OCI-LY7 (cell line): Measurements from ENCODE around the gene TXNRD1. TPM values are rescaled to one million over a fixed set of nuclear protein-coding genes. Genes with fewer than 3 reads are reported as not detected.
A peak's percentile ranks its signal among the peaks of the same experiment; 100 is the strongest.

Experiments
- BruUV-seq: library from RNA; stranded (reverse); fragments of 400-500 nt; replicated peaks from 2 replicates; lab custom pipeline; 2021; lab: Mats Ljungman, UMichigan
- CTCF ChIA-PET: fragments of 300-600 bp; sonication (Branson Sonifier 250); formaldehyde crosslinking; loops from one replicate; lab custom pipeline; 2022; ENCODE audit warnings: antibody characterized with exemption; ENCODE audit not compliant: unreplicated experiment; lab: Charles Lee
- POLR2A ChIA-PET: fragments of 300-600 bp; sonication (Branson Sonifier 250); formaldehyde crosslinking; loops from one replicate; lab custom pipeline; 2022; ENCODE audit warnings: antibody characterized with exemption; lab: Charles Lee
- DNase-seq: peaks from one replicate; pipeline ENCODE4 v3.0.0-alpha.2; 2015; ENCODE audit warnings: low spot score
- H2AFZ ChIP-seq: fragments of 200-600 bp; sonication (generic), shearing (Covaris generic); 2 replicates; pipeline ENCODE4 v1.6.1; 2014; ENCODE audit warnings: mild to moderate bottlenecking, antibody characterized with exemption, low read length, moderate library complexity
- H3K27ac ChIP-seq: fragments of 200-600 bp; sonication (generic); 2 replicates; pipeline ENCODE4 v1.5.1; 2014; ENCODE audit warnings: mixed run types, low read depth, mild to moderate bottlenecking, moderate library complexity, low read length, inconsistent platforms; ENCODE audit not compliant: poor library complexity, severe bottlenecking
- H3K36me3 ChIP-seq: fragments of 200-600 bp; sonication (generic); 2 replicates; pipeline ENCODE4 v1.6.1; 2014; ENCODE audit warnings: mild to moderate bottlenecking, antibody characterized with exemption, low read length, moderate library complexity, mixed read lengths; ENCODE audit not compliant: insufficient read depth
- H3K4me1 ChIP-seq: fragments of 200-600 bp; sonication (generic); 2 replicates; pipeline ENCODE4 v1.5.1; 2014; ENCODE audit warnings: mild to moderate bottlenecking, low read length; ENCODE audit not compliant: insufficient read depth, poor library complexity, severe bottlenecking
- H3K4me2 ChIP-seq: fragments of 200-600 bp; sonication (generic); 2 replicates; pipeline ENCODE4 v1.6.1; 2014; ENCODE audit warnings: mild to moderate bottlenecking, low read length
- H3K4me3 ChIP-seq: fragments of 200-600 bp; sonication (generic); 2 replicates; pipeline ENCODE4 v1.5.1; 2014; ENCODE audit warnings: mild to moderate bottlenecking, low read depth, low read length; ENCODE audit not compliant: poor library complexity, severe bottlenecking
- H3K79me2 ChIP-seq: fragments of 200-600 bp; sonication (generic); 2 replicates; pipeline ENCODE4 v1.6.1; 2016; ENCODE audit warnings: low read depth, mild to moderate bottlenecking, low read length, moderate library complexity, mixed read lengths; ENCODE audit not compliant: insufficient read depth
- H3K9me2 ChIP-seq: fragments of 200-600 bp; sonication (generic); 2 replicates; pipeline ENCODE4 v1.6.1; 2016; ENCODE audit warnings: mild to moderate bottlenecking, low read length, mixed read lengths; ENCODE audit not compliant: insufficient read depth
- H3K9me3 ChIP-seq: fragments of 200-600 bp; sonication (generic); 2 replicates; pipeline ENCODE4 v1.6.1; 2014; ENCODE audit warnings: mild to moderate bottlenecking, mixed run types, low read length, mixed read lengths
- H4K20me1 ChIP-seq: fragments of 200-600 bp; sonication (generic); 2 replicates; pipeline ENCODE4 v1.6.1; 2014; ENCODE audit warnings: mild to moderate bottlenecking, antibody characterized with exemption, low read length, moderate library complexity, mixed read lengths; ENCODE audit not compliant: insufficient read depth
- CTCF ChIP-seq: fragments of 200-600 bp; sonication (generic); conservative IDR thresholded peaks from 2 replicates; pipeline ENCODE4 v1.5.1; 2014; ENCODE audit warnings: mild to moderate bottlenecking, antibody characterized with exemption, low read length, moderate library complexity, mixed read lengths
- EZH2phosphoT487 ChIP-seq: fragments of 200-600 bp; sonication (generic); IDR thresholded peaks from 2 replicates; pipeline ENCODE4 v1.6.1; 2018; ENCODE audit warnings: low read depth, borderline replicate concordance, mild to moderate bottlenecking, mixed run types, antibody characterized with exemption, low read length, moderate library complexity, mixed read lengths
- intact Hi-C: fragments of 100-400 bp; cut with micrococcal nuclease; formaldehyde crosslinking; loops from one replicate; pipeline ENCODE4 v1.10.0; 2022; ENCODE audit not compliant: unreplicated experiment
- total RNA-seq, 2 experiments: library from RNA; depleted of rRNA in 1 of 2; stranded (reverse); fragments of >200 nt in 1 of 2; shearing (Covaris generic) in 1 of 2; gene quantifications; 2 replicates each; pipeline ENCODE4 v1.2.3, GENCODE V29; 2014 to 2022

Gene TXNRD1
- total RNA-seq, 2 experiments from 2014 or later = 117 to 132 TPM

GRCh38 chr12:104199964-104200363 is 15.6 kb upstream of the TXNRD1 start:
- H4K20me1 ChIP-seq = no peaks in the 10 kb centered on the region
- ChIA-PET POLR2A (interaction anchor here (0.8 to 1.0 kb wide), 2 partner anchors 116 to 445 kb away, joined by 3 read pairs; no protein-coding TSS in a partner anchor), CTCF (no interaction called here)
- DNase-seq = no peak
- H3K27ac ChIP-seq = no peak overlapping the region
- intact Hi-C loops = loop anchor here (2.0 kb wide), 2 partner anchors 89 to 853 kb away; no protein-coding TSS in a partner anchor
- H3K4me3 ChIP-seq = no peak overlapping the region
- H3K36me3 ChIP-seq = no peaks in the 10 kb centered on the region
- no peaks in the 10 kb centered on the region for H3K4me1 ChIP-seq
- no TSS peak for BruUV-seq
- H3K9me3 ChIP-seq = peaks cover 8% of the 10 kb centered on the region
- no peaks in the 10 kb centered on the region for H3K79me2 ChIP-seq
- H2AFZ ChIP-seq = no peak overlapping the region
- H3K4me2 ChIP-seq = no peak overlapping the region
- H3K9me2 ChIP-seq = no peaks in the 10 kb centered on the region
- TF ChIP-seq CTCF = no peak
- TF ChIP-seq EZH2phosphoT487 = no peak

DNA sequence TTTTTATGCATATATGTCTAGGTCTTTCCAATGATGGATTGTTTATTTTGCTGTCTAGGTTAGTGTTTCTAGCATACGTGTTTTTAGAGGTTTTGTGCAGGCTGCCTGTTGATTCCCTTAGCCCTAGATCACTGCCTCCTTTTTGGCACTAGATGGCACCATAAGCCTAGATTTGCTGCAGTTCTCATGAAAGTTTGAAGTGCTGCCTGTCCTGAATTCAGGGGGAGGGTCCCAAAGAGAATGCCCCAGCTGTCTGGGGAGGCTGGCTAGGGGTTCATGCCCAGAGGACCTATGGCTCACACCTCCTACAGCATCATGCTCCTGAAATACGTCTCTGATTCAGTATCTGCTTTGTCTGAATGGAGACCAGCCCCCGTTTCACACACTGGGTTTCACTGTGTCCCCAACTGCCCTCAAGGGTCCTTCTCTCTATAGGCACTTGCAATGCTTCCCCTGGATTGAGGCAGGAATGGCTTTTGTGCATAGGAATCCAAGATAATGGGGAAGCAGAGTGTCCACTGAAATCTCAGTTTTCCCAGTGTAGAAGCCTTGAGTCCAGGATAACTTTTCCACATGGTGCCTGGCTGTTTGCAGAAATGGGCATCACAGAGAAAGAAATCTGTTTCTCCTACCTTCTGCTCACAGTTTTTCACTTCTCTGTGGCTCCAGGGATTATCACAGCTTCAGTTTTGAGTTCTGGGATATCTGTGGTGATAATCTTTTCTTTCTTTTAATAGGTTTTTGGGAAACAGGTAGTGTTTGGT is 14.2 kb upstream of the TXNRD1 start:
- CTCF ChIA-PET = no interaction called here
- POLR2A ChIA-PET = interaction anchor here (0.7 kb wide), 2 partner anchors 47 to 675 kb away, joined by 3 read pairs; no protein-coding TSS in a partner anchor
- TF ChIP-seq CTCF (peak; percentile 95), EZH2phosphoT487 (no peak)
- Histone ChIP-seq H3K4me2 (no peak overlapping the region), H3K4me3 (no peak overlapping the region), H3K4me1 (no peaks in the 10 kb centered on the region), H3K79me2 (no peaks in the 10 kb centered on the region), H4K20me1 (no peaks in the 10 kb centered on the region), H3K27ac (no peak overlapping the region), H3K9me2 (no peaks in the 10 kb centered on the region), H3K36me3 (no peaks in the 10 kb centered on the region), H2AFZ (no peak overlapping the region), H3K9me3 (peaks cover 8% of the 10 kb centered on the region)
- intact Hi-C loops = loop anchor here (1.0 to 2.0 kb wide), 4 partner anchors 87 to 851 kb away; no protein-coding TSS in a partner anchor
- DNase-seq = peak; percentile 71
- no TSS peak for BruUV-seq
